Activated gamma-delta T cell treated with anti-CD3 and anti-CD28 coated beads, Interleukin-2, amount 50 U/mL, for 16 hours (primary cell): ENCODE measurements around the gene STK33.

ENCODE experiments used
- DNase-seq: peaks from one replicate; pipeline ENCODE4 v3.0.0-alpha.2; 2020; ENCODE audit warnings: low read depth

Gene STK33

DNA sequence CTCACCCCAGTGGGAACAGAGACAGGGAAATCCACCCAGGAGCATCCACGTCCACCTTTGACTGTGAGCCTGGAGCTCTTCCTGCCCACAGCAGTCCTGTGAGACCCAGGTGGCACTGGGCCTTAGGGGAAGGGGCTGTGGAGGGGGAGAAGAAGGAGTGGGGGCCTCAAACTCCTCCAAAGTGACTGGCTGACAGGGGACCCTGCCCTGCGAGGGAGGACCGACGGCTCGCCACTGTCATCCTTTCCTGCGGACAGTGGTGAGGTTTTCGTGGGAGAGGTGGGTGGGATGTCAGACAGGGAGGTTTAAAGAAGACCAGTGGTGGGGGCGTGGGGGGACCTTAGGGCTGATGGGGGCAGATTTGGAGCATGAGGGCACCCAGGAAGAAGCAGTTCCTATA is 237.8 kb downstream of the STK33 start:
- DNase-seq, result no peak

DNA sequence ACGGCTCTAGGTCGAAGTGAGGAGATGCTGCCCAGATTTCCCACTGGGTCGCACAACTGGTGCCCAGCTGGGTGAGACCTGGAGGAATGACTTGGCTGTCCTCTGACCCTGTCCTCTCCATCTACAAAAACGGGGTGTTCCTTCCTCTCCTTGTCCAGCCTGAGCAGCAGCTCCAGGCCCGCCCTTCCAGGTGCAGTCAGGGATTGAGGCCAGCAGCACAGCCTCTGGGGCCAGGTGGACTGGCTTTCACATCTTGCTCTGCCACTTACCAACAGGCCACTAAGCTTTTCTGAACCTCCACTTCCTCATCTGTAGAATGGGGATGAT is 238.6 kb downstream of the STK33 start:
- no peak for DNase-seq

DNA sequence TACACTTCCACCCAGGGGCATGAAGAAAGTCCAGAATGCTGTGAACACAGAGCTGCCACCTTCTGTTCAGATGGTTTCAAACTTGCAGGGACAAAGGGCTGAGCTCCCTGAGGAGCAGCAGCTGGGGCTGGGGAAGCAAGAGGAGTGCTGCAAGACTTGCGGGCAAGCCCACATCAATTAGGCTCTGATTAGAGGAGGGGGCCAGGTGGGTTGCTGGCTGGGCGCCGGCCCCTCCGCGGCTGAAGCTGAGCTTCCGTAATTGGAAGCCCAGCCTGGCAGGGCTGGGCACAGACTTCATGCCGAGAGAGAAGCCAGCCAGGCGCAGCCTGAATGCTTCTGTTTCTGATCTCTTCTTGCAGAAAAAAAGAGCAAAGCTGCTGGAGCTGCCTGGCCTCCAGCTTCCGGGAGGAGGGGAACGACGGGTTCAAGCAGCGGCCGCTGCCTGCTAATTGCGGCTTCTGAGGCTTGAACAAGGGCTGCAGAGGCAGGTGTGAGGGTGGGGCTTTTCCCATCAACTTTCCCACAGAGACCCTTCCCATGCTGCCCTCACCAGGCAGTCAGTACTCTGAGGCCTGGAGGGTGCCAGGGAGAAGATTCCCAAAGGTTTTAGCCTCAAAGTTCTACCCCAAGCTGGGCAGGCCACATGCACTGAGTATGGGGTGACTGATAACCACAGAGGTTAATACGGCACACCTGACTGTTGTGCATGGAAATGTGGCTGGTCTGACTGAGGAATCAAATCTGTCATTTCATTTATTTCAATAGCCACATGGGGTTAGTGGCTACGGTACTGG is 239.2 kb downstream of the STK33 start:
- no peak for DNase-seq

DNA sequence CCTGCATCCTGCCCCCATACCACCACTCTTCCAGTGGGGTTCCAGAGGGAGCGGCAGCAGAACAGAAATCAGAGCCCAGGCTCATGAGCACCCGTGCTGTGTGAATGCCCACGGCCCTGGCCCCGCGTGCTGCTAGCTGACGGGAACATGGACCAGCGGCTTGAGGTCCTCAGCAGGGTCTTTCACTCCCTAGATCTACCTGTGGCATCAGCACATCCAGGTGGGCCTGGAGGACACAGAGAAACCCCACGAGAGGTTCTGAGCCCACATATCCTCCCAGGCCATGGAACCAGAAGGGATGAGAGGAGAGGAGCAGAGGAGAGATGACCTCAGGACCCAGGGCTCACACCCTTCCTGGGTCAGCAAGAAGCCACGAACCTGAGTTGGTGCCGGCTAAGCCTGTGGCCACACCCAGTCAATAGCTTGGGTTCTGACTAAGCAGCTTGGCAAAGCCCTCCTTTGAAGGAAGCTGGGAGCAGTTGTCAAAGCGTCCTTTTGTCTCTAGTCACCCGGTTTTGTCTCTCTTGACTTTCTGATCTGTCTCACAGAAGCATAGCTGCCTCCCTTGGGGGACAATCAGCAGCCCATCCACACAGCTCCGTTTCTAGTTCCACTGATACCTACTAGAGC is 241.0 kb downstream of the STK33 start:
- no peak for DNase-seq

DNA sequence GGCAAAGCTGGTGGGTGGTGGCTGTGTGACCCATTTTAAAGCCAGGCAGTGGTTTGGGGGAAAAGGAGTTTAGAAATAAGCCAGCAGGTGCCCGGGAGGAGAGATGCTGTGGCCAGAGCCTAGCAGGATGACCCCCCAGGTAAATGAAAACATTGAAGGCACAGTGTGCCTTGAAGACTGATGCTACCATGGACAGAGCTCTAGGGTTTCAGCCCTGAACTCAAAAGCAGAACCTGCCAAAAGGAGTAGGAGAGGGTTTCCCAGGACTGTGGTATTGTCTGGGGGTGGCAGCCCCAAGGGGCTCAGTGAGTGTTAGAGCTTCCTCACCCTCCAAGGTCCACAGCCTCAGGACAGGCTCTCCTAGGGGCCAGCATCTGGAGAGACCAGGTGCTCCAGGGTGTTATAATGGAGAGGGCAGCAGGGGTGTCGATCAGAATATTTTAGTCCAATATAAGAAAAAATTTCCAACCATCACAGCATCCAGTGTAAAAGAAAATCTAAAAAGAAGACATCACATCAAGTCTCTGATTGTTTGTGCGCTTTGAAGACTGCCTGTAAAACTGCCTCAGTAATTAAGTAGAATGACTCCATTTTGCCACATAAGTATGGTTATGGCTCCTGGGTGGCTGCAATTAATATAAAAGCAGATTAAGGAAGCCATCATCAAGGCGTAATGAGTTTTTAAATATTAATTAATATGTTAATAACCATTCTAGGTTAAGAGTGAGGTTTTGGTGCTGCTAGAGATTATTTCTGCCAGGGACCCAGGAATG is 241.7 kb downstream of the STK33 start:
- DNase-seq, result no peak

DNA sequence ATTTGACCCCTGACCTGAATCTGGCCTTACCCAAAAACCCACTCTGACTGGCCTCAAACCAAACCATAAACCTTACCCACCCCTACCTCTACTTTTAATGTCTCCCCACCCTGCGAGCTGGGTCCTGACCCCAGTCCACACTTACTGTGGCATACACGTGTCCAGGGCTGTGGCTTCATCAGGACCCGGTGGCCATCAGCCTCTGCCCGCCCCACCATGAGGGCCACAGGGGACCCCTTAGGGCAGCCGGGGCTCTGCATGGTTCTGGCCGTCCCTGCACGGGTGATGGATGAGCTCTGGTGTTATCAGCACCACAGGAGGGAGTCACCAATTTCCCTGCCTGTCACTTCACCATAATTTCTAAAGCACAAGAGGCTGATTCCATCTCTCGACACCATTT is 242.8 kb downstream of the STK33 start:
- no peak for DNase-seq

DNA sequence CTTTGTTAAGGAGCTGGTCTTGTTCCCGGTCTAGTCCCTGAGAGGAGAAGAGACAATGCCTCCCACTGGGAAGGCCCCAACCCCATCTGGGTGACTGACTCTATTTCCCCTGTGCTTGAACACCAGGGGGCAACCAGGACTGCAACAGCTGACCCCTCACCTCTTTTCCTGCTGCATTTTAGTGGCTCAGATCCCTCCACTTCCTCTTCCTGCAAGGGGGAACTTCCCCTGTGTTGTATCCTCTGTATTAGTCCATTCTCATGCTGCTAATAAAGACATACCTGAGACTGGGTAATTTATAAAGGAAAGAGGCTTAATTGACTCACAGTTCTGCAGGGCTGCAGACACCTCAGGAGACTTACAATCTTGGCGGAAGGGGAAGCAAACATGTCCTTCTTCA is 246.1 kb downstream of the STK33 start:
- DNase-seq, result no peak

DNA sequence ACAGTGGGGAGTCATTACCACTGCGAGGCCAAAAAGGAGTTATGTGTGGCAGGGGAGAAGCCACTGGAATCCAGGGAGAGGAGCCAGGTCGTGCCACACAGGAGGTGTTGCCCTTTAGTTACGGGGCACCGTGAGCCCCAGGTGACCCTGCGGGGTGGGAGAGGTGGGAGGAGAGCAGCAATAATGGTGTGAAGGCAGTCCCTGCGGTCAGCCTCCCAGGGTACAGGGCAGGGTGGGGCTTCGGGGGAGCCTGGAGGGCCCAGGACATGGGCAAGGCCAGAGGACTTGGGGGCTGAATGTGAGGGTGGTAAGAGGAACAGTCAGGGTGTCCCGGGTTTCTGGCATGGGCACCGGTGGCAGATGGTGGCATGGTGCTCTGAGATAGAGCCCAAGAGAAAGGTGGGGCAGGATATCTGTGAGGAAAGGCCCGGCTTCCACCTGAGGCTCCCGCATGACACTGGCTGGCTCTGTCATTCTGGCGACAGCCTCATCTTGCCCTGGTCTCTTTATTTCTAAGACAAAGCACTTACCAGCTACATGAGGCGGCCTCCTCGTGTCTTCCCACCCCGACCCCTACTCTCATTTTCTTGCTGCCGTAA is 247.8 kb downstream of the STK33 start:
- DNase-seq, result no peak

DNA sequence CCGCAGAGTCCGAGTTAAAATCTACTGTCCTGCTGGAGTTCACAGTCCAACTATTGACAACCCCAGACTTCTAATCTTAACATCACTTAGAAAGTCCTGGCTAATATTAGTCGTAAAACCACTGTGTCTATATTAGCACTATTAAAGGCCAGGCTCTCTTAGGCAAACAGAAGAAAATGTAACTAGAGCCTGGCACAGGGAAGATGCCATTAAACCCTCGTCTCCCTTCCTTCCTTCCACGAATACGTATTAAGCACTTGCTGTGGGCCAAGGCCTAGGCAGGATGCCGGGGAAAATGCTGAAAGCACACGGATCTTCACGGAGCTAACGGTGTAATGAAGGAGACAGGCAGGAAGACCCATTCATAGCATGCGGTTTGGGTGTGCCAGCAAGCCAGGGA is 248.8 kb downstream of the STK33 start:
- DNase-seq, result no peak

DNA sequence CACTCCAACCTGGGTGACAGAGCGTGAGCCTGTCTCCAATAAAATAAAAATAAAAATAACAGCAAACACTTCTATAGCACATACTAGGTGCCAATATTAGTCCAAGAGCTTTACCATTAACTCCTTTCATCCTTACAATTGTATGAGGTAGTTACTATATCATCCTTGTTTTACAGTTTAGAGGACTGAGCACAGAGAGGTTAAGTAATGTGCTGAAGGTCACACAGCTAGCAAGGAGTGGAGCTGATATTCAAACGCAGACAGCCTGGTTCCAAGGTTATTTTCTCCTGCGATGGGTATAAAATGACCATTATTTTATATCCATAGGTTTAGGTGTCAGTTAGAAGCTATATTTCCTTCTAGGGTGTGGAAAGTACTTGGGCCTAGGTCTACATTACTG is 249.7 kb downstream of the STK33 start:
- DNase-seq, result no peak

DNA sequence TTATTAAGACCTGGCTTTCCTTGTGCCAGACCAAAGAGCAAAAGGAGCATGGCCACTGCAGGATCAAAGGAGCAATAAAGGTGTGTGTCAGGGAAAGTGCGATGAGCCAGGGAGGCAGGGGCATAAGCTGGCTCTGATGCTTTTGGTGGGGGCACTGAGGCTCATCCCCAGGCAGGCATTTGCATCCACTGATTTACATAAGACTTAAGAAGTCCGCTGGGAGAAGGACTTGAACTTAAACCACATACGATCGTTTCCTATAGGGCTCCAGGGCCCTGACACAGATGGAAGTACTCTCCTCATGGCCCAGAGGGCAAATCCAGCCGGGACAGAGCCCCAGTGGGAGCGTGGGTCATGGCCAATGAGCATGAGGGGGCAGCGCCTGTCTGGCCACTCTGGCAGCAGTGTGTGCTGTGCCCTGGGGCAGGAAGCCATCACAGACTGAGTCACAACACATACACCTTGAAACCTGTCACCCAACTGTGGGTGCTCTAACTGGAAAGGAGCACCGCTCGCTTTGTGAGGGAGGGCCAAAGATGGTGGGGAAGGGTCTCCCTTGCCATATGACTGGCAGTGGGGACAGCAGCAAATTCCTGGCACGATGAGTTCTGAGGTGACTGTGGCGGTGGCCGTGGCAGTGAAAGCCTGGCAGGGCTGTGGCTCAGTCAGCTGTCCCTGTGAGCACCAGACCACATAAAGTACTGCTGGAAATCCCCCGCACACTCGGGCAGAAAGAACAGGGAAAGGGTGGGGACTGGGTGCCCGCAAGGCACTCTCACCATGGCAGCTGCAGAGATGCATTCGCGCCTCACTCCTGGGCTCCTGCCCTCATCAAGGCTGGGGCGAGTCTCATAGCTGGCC is 251.0 kb downstream of the STK33 start:
- no peak for DNase-seq

DNA sequence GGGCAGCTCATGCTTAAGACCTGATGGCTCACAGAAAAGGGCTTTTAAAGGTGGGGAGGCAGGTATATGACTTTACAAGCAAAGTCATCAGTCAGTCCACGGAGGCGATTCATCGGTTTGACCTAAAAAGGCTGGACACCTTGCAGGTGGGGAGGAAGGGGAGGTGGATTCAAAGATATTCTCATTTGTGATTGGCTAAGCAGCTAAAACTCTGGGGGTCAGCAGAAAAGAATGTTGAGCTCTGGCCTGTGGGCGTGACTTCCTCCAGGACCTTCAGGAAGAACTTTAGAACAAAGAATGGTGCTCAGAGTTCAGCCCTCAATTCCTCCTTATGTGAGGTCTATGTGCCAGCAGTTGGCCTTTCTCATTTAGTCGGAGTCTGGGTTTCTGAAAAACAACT is 252.0 kb downstream of the STK33 start:
- no peak for DNase-seq
